Lung (tissue), 12 donors: ENCODE results near the gene MKS1. TPM values are rescaled to one million over a fixed set of nuclear protein-coding genes. Genes with fewer than 3 reads are reported as not detected.

ENCODE experiments used
- ATAC-seq: fragments of 200-7000 bp; cut with Tn5 transposase; one replicate; pipeline ENCODE4 v1.9.1; 2020; ENCODE audit warnings: moderate number of reproducible peaks; ENCODE audit not compliant: insufficient read depth, low FRiP score
- DNase-seq, 3 donors: peaks; one replicate each; pipeline ENCODE4 v3.0.0-alpha.2; 2013 to 2017
- H3K27ac ChIP-seq, 2 donors: one replicate each; pipeline ENCODE4 v1.5.1; 2013; ENCODE audit warnings: mild to moderate bottlenecking in 2 of 2, moderate library complexity in 2 of 2, control low read depth in 1 of 2, inconsistent platforms in 1 of 2, low read depth in 1 of 2, low read length in 1 of 2
- H3K27me3 ChIP-seq, 3 donors: one replicate each; pipeline ENCODE4 v1.5.1; 2013; ENCODE audit warnings: low read length in 2 of 3; ENCODE audit not compliant: control insufficient read depth in 3 of 3, insufficient read depth in 3 of 3
- H3K36me3 ChIP-seq, 4 donors: one replicate each; pipeline ENCODE4 v1.5.1; 2013; ENCODE audit warnings: low read length in 4 of 4, mild to moderate bottlenecking in 1 of 4, moderate library complexity in 1 of 4; ENCODE audit not compliant: control insufficient read depth in 4 of 4, insufficient read depth in 4 of 4
- H3K4me1 ChIP-seq, 5 donors: one replicate each; pipeline ENCODE4 v1.5.1; 2013; ENCODE audit warnings: low read length in 5 of 5, mild to moderate bottlenecking in 2 of 5, moderate library complexity in 1 of 5; ENCODE audit not compliant: control insufficient read depth in 5 of 5, insufficient read depth in 5 of 5
- H3K4me3 ChIP-seq: one replicate; pipeline ENCODE4 v1.5.1; 2013; ENCODE audit warnings: mild to moderate bottlenecking, control low read depth, moderate library complexity
- H3K9ac ChIP-seq, 2 donors: one replicate each; pipeline ENCODE4 v1.5.1; 2013; ENCODE audit warnings: low read length in 2 of 2, control low read depth in 1 of 2; ENCODE audit not compliant: insufficient read depth in 1 of 2
- H3K9me3 ChIP-seq, 4 donors: one replicate each; pipeline ENCODE4 v1.5.1; 2013; ENCODE audit warnings: low read length in 3 of 4, mild to moderate bottlenecking in 1 of 4, moderate library complexity in 1 of 4; ENCODE audit not compliant: control insufficient read depth in 4 of 4, insufficient read depth in 3 of 4
- WGBS, 2 donors: extraction: QIAGEN DNeasy Blood & Tissue Kit; methylation state at CpG; one replicate each; pipeline ENCODE4 v1.1.7; 2013; 5-methylcytosine and 5-hydroxymethylcytosine counted together
- polyA plus RNA-seq, 2 donors: library from polyadenylated mRNA; stranded (reverse); fragments of 200-250 nt; gene quantifications; one replicate each; pipeline ENCODE4 v1.2.1, GENCODE V29; 2013
- total RNA-seq, 2 donors: library from RNA; depleted of rRNA in 1 of 2; stranded (reverse); fragments of >200 nt in 1 of 2; gene quantifications; one replicate each; pipeline ENCODE4 v1.2.1, GENCODE V29; 2014 to 2021
- TF ChIP-seq, protein P1 (sequence below): IDR thresholded peaks from 2 replicates; pipeline ENCODE4 v1.5.1; 2012; ENCODE audit warnings: mild to moderate bottlenecking; ENCODE audit errors: control extremely low read depth, extremely low read depth
- donor health status: control.
- donor health status: control.
- donor health status: Bipolar disorder and iron deficiency.
- donor health status: healthy.
- donor health status: DM: yes; HTN: yes; CAD: no.

MKS1 gene
- total and polyA plus RNA-seq, 4 donors = 8.8 to 25.0 (median 17.5) TPM

DNA sequence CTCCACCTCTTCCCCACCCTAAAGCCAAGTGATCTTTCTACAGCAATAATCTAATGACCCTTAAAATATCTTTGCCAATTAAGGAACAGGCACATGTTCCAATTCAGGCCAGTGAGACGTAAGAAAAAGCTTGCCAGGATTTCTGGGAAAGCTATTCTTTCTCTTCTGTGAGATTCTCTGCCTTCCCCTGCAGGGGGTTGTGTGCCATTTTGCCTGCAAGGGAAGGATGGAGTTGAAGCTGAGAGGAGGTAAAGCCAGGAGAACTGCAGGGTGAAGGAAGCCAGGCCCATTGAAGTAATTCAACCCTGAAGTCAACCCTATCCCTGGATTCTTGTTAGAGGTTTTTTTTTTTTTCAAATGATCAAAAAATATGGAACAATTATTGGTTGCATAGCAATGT, 10.3 kb upstream of the MKS1 start:
- TF ChIP-seq, protein P1, sequence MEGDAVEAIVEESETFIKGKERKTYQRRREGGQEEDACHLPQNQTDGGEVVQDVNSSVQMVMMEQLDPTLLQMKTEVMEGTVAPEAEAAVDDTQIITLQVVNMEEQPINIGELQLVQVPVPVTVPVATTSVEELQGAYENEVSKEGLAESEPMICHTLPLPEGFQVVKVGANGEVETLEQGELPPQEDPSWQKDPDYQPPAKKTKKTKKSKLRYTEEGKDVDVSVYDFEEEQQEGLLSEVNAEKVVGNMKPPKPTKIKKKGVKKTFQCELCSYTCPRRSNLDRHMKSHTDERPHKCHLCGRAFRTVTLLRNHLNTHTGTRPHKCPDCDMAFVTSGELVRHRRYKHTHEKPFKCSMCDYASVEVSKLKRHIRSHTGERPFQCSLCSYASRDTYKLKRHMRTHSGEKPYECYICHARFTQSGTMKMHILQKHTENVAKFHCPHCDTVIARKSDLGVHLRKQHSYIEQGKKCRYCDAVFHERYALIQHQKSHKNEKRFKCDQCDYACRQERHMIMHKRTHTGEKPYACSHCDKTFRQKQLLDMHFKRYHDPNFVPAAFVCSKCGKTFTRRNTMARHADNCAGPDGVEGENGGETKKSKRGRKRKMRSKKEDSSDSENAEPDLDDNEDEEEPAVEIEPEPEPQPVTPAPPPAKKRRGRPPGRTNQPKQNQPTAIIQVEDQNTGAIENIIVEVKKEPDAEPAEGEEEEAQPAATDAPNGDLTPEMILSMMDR = no peak
- H3K36me3 ChIP-seq = no peaks in the 10 kb centered on the region
- H3K27me3 ChIP-seq = peaks cover 4 to 43% (median 5%) of the 10 kb centered on the region in 3 donors
- no peak for ATAC-seq
- H3K4me1 ChIP-seq = no peaks in the 10 kb centered on the region
- H3K9ac ChIP-seq = no peak overlapping the region
- no peaks in the 10 kb centered on the region for H3K9me3 ChIP-seq
- H3K27ac ChIP-seq = no peak overlapping the region
- WGBS, 2 donors = 59 to 94% methylated on average over 1 of the region's 1 CpG
- DNase-seq = no peak
- H3K4me3 ChIP-seq = no peak overlapping the region

DNA sequence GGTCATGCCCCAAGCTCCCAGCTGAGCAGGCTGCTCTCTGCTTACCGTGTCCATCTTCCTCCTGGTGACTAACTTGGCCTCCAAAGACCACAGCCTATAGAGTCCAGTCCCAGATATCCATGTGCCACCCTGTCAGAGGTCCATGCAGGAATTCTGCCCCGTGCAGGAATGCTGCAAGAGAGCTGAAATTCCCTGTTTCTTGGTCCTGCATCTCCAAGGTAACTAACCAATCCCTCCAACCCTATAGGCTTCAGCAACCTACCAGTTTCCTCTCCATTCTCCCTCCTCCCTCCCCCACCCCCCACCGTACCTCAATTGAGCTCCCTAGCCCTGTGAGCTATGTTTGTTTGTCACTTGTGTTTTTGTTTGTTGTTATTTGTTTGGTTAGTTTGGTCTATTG, 9.6 kb upstream of the MKS1 start:
- TF ChIP-seq, protein P1 = no peak
- Histone ChIP-seq H3K27me3 (peaks cover 2 to 38% (median 4%) of the 10 kb centered on the region in 3 donors), H3K9me3 (no peaks in the 10 kb centered on the region), H3K4me3 (no peak overlapping the region), H3K9ac (no peak overlapping the region), H3K4me1 (no peaks in the 10 kb centered on the region), H3K27ac (no peak overlapping the region), H3K36me3 (no peaks in the 10 kb centered on the region)
- no peak for ATAC-seq
- DNase-seq = no peak
- WGBS, 2 donors = 41 to 50% methylated on average over 3 of the region's 3 CpGs

DNA sequence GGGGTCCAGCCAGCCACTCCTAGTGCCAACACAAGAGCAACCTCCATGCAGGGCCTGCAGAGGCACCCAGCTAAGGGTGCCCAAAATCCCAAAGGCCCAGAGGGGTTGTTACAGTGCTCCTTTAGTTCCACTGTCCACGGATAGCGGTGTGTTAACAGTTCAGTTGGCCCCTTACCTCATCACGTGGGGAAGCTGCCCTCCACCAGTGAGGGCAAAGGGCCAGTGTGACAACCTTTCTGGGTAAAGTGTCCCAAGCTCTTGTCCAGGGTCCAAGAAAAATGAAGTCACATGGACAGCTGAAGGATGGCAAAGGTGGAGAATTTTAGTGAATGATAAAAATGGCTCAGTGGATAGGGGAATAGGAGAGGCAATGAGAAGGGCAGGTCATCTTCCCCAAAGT, 8.7 kb upstream of the MKS1 start:
- Histone ChIP-seq H3K9me3 (no peaks in the 10 kb centered on the region), H3K36me3 (no peaks in the 10 kb centered on the region), H3K27ac (no peak overlapping the region), H3K27me3 (peaks cover 0 to 32% (median 4%) of the 10 kb centered on the region in 3 donors), H3K4me1 (no peaks in the 10 kb centered on the region), H3K9ac (no peak overlapping the region), H3K4me3 (no peak overlapping the region)
- DNase-seq (no peak), ATAC-seq (no peak)
- WGBS, 2 donors = 82% methylated on average over 3 of the region's 3 CpGs
- TF ChIP-seq, protein P1 = no peak

DNA sequence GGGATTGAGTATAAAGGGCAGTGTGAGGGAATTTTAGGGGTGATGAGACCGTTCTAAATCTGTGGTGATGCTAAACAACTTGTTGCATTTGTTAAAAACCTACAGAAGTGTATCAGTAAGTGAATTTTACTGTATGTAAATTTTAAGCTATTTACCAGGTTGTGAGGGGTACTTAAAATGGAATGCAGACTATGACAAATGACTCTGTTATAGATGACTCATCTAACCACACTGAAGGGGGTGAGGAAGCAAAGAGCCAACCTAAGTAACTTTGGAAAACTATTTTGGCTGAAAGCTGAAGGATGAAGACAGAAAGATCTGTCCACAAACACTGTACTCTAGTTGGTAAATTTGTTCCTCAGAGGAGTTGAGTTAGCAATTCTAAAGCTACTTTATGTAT, 5.3 kb upstream of the MKS1 start:
- ATAC-seq = no peak
- H3K9me3 ChIP-seq = no peaks in the 10 kb centered on the region
- H3K36me3 ChIP-seq = no peaks in the 10 kb centered on the region
- WGBS, 2 donors = 49 to 71% methylated on average over 1 of the region's 1 CpG
- H3K27ac ChIP-seq = no peak overlapping the region
- no peak overlapping the region for H3K9ac ChIP-seq
- no peak for DNase-seq
- peaks cover 0 to 15% (median 4%) of the 10 kb centered on the region in 3 donors for H3K27me3 ChIP-seq
- H3K4me1 ChIP-seq = peaks cover 0 to 2% (median 0%) of the 10 kb centered on the region in 5 donors
- H3K4me3 ChIP-seq = no peak overlapping the region
- TF ChIP-seq, protein P1 = no peak
